Kidney glomerular epithelial cell (primary cell): ENCODE results near the gene PLPPR1.
A peak's percentile ranks its signal among the peaks of the same experiment; 100 is the strongest.
"Not testable (repeated sequence)": the region's sequence is repeated elsewhere in the genome, so short reads cannot be mapped to it uniquely, and the experiment has no call there.

Experiments used
- DNase-seq: peaks from one replicate; lab custom pipeline; 2025; lab: John Stamatoyannopoulos, UW

Gene PLPPR1

GRCh38 chr9:101212661-101213060 is 184.1 kb downstream of the PLPPR1 start:
- DNase-seq: no peak

- no peak for DNase-seq
Measured at GRCh38 chr9:101219030-101219429, 190.5 kb downstream of the PLPPR1 start.

GRCh38 chr9:101220341-101220740 is 191.8 kb downstream of the PLPPR1 start:
- no peak for DNase-seq

- no peak for DNase-seq
Measured at GRCh38 chr9:101225271-101225670, 196.7 kb downstream of the PLPPR1 start.

GRCh38 chr9:101226161-101226560 is 197.6 kb downstream of the PLPPR1 start:
- DNase-seq: no peak

GRCh38 chr9:101226803-101227202 is 198.3 kb downstream of the PLPPR1 start:
- DNase-seq: no peak

GRCh38 chr9:101229606-101230005 is 201.1 kb downstream of the PLPPR1 start:
- no peak for DNase-seq

GRCh38 chr9:101232405-101232977 is 204.0 kb downstream of the PLPPR1 start:
- DNase-seq: no peak

- DNase-seq: peak; percentile 42
Measured at GRCh38 chr9:101235105-101235866, 206.8 kb downstream of the PLPPR1 start.

GRCh38 chr9:101242651-101243050 is 214.1 kb downstream of the PLPPR1 start:
- no peak for DNase-seq

- no peak for DNase-seq
Measured at GRCh38 chr9:101246691-101247090, 218.2 kb downstream of the PLPPR1 start.

GRCh38 chr9:101247297-101247696 is 218.8 kb downstream of the PLPPR1 start:
- no peak for DNase-seq

GRCh38 chr9:101254733-101255433 is 226.4 kb downstream of the PLPPR1 start:
- DNase-seq: no peak

- no peak for DNase-seq
Measured at GRCh38 chr9:101264727-101265126, 236.2 kb downstream of the PLPPR1 start.

- no peak for DNase-seq
Measured at GRCh38 chr9:101265261-101265660, 236.7 kb downstream of the PLPPR1 start.

GRCh38 chr9:101268426-101268825 is 239.9 kb downstream of the PLPPR1 start:
- no peak for DNase-seq

GRCh38 chr9:101269591-101270283 is 241.2 kb downstream of the PLPPR1 start:
- no peak for DNase-seq

GRCh38 chr9:101270302-101270701 is 241.8 kb downstream of the PLPPR1 start:
- DNase-seq: no peak

GRCh38 chr9:101271102-101271501 is 242.6 kb downstream of the PLPPR1 start:
- DNase-seq: no peak

GRCh38 chr9:101274971-101275768 is 246.6 kb downstream of the PLPPR1 start:
- DNase-seq: no peak

GRCh38 chr9:101275769-101276250 is 247.3 kb downstream of the PLPPR1 start:
- DNase-seq: no peak

GRCh38 chr9:101291043-101291442 is 262.5 kb downstream of the PLPPR1 start:
- not testable (repeated sequence) for DNase-seq
